Kidney glomerular epithelial cell (primary cell): ENCODE measurements around the gene GRIA1.

Experiments
- DNase-seq: peaks from one replicate; lab custom pipeline; 2025; lab: John Stamatoyannopoulos, UW

The GRIA1 gene

DNA sequence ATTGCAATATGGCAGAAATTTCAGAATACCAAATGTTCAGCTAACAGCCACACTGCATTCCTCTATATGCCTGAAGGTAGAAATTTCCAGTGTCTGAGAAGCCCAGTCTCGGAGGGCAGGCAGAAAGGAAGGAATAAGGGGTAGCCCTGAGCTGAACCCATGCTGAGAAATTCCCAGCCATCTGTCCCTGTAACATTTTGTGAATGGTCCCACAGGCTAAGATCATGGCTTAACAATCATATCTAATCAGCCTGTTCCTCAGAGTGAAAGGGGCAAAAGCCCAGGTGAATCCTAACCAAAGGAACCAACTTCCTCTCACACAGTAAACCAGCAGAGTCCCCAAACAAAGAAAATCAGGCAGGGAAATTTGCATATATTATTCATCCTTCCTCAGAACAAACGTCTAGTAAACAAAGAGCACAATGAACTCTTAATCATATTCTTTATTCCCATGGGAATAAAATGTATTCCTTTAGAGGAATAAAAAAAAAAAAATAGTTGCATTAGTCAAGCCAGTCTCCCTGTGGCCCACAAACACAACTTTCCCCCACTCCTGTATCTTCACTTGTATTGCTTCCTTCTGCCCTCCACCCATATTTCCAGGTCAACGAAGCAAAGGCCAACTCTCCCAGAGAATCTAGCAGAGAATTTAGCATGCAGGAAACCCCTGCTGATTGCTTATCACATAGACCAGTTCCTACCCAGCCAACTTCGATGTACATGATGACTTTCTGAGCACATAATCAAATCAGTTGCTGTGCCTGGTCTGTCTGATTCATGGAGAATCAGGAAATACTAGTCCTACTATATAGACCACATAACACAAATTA lies 290.6 kb downstream of the GRIA1 start:
- no peak for DNase-seq

DNA sequence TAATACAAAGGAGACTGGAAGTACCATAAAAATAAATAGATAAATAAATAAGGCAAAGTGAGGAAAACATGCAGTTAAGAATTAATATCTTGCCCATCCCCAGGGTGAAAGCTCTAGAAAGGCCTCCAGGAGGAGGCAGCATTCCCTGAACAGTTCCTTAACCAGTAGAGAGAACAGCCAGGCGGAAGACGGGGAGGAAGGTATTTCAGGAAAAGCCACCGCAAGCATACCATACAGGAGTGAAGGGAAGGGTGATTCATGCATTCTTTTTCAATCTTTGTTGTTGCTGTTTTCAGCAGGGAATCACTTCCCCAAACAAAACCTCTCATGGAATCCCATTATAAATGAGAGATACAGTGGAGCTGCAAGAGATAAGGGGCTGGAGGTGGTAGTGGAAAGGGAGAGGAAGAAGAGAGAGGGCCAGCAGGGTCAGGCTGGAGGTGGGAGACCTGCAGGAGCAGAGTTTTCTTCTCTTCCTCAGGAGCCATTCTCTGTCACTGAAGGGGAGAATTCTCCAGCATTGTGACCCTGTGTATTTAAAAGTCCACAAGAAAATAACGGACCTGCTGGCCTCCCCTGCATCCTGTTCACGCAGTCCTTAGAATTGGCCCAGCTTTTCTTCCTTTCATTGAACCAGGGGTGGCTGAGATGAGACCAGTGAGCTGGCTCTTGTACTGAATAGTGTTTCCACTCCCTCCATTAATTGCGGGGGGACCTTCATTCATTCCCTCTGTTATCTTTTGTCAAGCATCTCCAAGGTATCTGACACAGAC lies 292.3 kb downstream of the GRIA1 start:
- DNase-seq = no peak

GRCh38 chr5:153783362-153783658 lies 292.8 kb downstream of the GRIA1 start:
- no peak for DNase-seq

DNA sequence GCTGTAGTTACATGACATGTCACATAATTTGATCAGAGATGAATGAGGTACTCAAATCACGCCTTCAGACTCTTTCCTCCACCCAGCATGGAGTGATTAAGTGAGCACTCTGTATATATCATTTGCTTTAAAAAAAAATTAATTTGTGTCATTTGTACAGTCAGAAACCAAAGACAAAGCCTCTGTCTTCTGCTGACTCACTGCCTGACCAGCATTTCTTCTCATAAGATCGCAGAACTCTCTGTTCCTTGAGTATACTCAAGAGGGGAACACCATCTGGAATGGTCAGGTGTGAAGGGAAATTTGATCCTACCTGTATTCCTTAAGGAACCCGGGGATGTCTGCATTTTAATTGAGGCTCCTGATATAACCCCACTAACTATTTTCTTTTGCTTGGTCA lies 293.8 kb downstream of the GRIA1 start:
- DNase-seq = no peak

DNA sequence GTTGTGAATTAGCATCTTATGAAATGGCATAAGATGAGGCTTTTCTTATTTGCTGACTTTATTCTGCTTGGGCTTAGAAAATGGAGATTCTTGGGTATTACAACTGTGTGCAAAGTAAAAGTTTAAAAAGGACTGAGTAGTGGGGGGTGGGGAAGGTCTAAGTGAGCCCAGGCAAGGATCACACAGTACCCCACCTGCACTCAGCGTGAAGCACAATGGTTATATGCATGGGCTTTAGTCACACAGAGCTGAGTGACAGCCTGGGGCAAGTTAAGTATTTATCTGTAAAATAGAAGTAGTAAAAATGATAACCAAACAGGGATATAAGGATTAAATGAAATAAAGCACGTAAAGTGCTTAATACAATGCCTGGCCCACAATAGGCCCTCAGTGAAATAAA lies 300.9 kb downstream of the GRIA1 start:
- DNase-seq = no peak

GRCh38 chr5:153792305-153792704 lies 301.8 kb downstream of the GRIA1 start:
- DNase-seq = no peak

DNA sequence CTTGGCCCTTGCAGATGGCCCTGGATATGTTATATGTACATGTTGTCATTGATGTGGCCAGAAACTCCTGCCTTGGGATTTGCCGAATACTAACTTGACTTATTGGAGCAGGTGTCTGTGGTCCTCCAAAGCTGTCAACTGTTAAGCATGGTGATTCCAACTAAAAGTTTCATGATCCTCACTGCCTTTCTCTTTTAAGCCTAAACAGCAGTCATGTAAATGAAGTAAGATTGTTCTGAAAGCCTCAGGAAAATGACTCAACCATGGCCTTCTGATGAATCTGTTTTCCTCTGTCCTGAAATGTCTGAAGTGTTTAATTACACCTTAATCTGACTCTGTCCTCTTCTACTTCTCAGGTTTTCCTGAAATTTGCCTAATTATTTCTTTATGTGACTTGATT lies 303.2 kb downstream of the GRIA1 start:
- no peak for DNase-seq

- no peak for DNase-seq
Measured at GRCh38 chr5:153794327-153794726, 303.9 kb downstream of the GRIA1 start.

DNA sequence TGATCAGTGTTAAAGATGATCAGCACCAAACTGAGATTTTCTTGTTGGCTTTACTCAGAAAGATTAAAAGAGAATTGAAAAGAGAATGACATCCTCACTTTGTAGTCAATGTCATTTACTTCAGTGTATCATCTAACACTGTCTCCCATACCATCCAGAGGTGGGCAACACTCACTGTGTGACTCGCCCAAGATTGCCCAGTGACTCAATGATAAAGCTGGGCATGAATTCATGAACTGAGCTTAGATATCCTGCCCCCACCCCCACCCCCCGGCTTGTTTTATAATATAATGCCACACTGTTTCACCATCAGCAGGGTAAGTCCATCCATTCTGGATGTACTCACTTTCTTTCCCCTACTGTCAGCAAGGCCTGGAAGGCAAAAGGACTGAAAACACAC lies 306.1 kb downstream of the GRIA1 start:
- DNase-seq = no peak

DNA sequence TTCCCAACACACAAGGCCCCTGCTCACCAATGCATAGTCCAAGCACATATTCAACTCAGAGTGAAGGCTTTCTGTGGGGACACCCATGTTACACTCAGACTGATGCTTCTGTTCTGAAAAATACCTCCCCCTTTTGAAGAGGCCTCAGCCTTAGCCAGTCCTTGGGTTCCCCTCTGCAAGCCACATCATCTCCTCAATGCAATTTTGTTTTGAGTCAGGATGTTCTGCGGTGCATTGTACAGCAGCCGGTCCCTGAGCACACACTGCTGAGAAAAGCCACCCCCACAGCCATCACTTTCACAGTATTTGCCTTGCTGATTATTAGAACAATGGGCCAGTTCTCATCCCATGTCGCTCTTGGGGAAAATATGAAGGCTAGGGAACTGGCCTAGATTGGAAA lies 307.0 kb downstream of the GRIA1 start:
- no peak for DNase-seq

GRCh38 chr5:153798830-153799229 lies 308.4 kb downstream of the GRIA1 start:
- DNase-seq = no peak

DNA sequence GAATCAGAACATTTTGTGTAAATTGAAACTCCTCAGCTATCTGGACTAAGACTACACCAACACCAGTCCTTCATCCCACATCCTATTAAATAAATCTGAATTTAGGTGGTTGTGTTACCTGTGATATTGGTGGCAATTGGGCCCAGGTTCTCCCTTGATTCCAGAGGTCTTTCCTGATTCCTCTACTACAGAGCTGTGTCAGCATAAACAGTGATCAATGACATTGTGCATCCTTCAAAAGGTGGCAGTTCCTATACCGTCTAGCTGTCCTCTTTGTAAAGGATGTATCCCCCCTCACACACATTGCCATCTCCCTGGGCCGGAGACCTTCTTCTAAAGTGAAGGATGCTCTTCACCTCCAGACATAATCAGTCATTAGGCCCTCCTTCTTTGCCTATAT lies 309.0 kb downstream of the GRIA1 start:
- no peak for DNase-seq

DNA sequence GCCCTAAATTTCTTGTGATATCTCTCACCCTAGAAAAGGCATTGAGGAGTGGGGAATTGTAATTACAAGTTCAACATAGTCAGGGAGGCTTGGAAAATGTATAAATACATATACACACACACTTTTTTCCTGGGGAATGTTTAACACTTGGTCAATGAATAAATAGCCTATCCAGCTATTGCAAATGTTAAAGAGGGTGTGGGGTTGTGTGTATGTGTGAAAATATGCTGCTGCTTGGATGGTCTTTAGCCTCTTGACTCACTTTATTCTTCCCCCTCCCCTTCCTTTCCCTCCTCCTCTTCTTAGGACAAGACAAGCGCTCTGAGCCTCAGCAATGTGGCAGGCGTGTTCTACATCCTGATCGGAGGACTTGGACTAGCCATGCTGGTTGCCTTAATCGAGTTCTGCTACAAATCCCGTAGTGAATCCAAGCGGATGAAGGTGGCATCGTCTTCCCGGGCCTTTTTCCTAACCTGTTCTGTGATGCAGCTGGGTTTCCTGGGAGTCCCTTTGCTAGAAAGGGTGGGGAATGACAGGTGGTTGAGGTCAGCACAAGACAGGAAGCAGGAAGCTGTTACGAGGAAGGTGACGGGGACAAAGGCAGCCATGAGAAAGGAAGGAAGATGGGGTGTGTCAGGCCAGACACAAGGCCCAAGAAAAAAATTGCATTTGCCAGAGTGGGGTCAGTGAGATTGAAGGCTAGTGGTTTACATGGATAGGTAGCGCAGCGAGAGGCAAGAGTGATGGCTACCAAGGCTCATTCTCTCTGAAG lies 311.8 kb downstream of the GRIA1 start:
- DNase-seq = no peak

GRCh38 chr5:153807801-153808200 lies 317.3 kb downstream of the GRIA1 start:
- no peak for DNase-seq

DNA sequence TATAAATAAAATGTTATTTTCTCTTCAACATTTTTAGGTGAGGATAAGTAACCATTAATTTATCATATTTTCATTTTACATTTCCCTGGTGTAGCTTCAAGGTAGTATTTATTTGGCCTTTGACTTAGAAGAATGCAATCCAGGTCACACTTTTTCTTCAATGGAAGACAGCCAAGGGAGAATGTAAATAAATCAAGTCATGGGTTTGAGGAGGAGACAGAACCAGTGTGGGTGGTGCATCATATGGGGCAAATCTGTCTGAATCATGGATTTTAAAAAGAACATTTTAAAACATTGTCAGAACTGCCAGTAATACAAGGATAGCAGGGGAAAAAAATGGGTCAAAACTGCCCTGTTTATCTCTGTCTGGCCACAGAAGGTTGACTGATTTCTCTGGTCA lies 318.7 kb downstream of the GRIA1 start:
- DNase-seq = no peak

DNA sequence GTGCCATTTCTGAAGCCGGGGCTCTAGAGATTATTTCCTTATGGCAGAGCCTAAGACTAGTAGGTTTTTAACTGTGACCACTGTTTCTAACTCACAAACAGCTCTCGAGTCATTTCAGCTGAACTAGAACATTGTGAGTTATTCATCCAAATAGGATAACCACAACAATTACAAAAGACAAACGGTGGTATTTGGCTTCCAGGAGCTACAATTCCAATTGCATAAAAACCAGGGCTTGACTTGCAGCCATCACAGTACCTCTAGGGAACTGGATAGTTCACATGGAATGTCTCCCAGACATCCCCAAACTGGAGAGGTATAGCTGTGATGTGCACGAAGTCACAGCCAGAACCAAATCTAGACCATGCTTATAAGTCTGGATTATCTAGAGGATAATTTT lies 323.4 kb downstream of the GRIA1 start:
- no peak for DNase-seq

GRCh38 chr5:153816870-153817269 lies 326.4 kb downstream of the GRIA1 start:
- no peak for DNase-seq

GRCh38 chr5:153818626-153819025 lies 328.2 kb downstream of the GRIA1 start:
- DNase-seq = no peak

DNA sequence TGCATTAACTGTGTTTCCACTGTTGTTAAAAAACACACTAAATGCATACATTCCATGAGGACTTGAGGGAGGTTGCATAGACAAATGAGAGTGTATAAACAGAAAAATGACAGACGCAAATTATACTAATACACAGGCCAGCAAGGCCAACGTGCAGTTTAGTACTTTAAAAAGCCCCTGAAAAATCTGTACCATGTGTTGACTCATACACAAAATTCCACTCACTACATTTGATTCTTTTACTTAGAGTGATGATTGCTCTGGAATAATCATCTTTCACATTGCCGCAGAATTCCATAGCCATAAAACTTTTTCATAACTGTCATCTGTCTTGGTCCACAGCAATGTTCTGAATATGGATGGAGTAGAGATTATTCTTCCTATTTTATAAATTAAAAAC lies 332.6 kb downstream of the GRIA1 start:
- DNase-seq = no peak

GRCh38 chr5:153824909-153825308 lies 334.4 kb downstream of the GRIA1 start:
- no peak for DNase-seq

- DNase-seq = no peak
Measured at GRCh38 chr5:153827397-153827796, 336.9 kb downstream of the GRIA1 start.

DNA sequence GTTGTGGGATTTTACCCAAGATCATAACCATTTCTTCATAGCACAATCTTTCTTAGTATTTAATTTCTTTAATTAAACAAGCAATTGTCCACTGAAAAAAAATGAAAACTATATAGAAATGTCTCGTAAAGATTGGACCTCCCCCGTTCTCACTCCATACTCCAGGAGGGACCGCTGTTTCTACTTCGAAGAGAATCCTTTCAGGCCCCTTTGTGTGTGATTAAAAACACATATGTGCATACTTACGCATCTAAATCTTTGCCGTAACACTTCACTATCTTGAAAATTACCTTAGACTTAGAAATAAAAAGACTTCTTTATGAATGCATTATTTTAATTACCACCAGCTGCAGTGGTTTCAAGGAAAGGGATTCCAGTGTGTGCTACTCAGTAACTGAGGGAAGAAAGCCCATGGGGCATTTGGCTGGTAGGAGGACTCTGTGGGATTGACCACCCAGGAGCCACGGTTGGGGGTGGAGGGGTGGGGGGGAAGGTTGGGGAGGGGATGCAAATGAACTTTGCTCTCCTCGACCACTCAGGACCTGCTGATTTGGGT lies 339.1 kb downstream of the GRIA1 start:
- no peak for DNase-seq

DNA sequence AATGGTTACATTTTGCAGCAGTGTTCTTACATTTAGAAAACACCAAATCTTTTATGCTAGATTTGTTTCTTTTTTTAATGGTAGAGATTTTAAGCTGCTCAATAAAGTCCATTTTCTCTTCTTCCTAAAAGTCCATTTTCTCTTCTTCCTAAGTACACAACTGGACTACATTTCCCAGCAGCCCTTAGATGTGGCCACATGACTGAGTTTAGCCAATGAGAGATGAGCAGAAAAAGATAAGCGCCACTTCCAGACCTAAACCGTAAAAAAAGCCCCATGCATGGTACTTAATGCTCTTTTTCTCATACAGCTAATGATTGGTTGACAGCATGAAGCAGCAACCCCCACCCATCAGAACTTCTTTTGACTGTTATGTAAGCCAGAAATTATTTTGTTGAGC lies 341.5 kb downstream of the GRIA1 start:
- no peak for DNase-seq
